T-cell (primary cell): ENCODE measurements around the gene KDM6A. TPM values are rescaled to one million over a fixed set of nuclear protein-coding genes. Genes with fewer than 3 reads are reported as not detected.
A peak's percentile ranks its signal among the peaks of the same experiment; 100 is the strongest.
"Not testable (repeated sequence)": the region's sequence is repeated elsewhere in the genome, so short reads cannot be mapped to it uniquely, and the experiment has no call there.

Source experiments
- ATAC-seq, 4 experiments: fragments of 200-7000 bp in 3 of 4; fragments of 150-1000 bp in 1 of 4; cut with Tn5 transposase; replicated peaks in 1 of 4; 1 replicate in 3 of 4; 2 replicates in 1 of 4; pipeline ENCODE4 v1.10.0; 2021; ENCODE audit warnings: moderate library complexity in 3 of 4, mild to moderate bottlenecking in 2 of 4, moderate number of reproducible peaks in 1 of 4
- CTCF ChIA-PET, 2 donors: fragments of 300-600 bp; sonication (Branson Sonifier 250); formaldehyde crosslinking; loops; one replicate each; lab custom pipeline; 2022; ENCODE audit warnings: antibody characterized with exemption in 2 of 2; lab: Charles Lee
- POLR2A ChIA-PET, 2 donors: fragments of 300-600 bp; sonication (Branson Sonifier 250); formaldehyde crosslinking; loops; one replicate each; lab custom pipeline; 2022; ENCODE audit warnings: antibody characterized with exemption in 2 of 2; lab: Charles Lee
- DNase-seq, 35 experiments: peaks; one replicate each; pipeline versions ENCODE4 v3.0.0 to v3.0.0-alpha.2; 2013 to 2023
- H3K27ac ChIP-seq: one replicate; pipeline ENCODE4 v1.5.1; 2013; ENCODE audit warnings: low read length
- H3K27me3 ChIP-seq, 2 experiments: replicated peaks in 1 of 2; 1 replicate in 1 of 2; 2 replicates in 1 of 2; pipeline versions ENCODE4 v1.6.1 to v1.7.0; 2013; ENCODE audit warnings: low read length in 1 of 2, mixed read lengths in 1 of 2; ENCODE audit not compliant: control insufficient read depth in 2 of 2, insufficient read depth in 2 of 2; ENCODE audit errors: extremely low read depth in 1 of 2
- H3K36me3 ChIP-seq, 2 donors: 1 replicate in 1 of 2; 2 replicates in 1 of 2; pipeline versions ENCODE4 v1.6.1 to v1.7.0; 2013; ENCODE audit warnings: low read length in 1 of 2; ENCODE audit not compliant: control insufficient read depth in 2 of 2, insufficient read depth in 1 of 2; ENCODE audit errors: extremely low read depth in 1 of 2
- H3K4me1 ChIP-seq, 2 experiments: 1 replicate in 1 of 2; 2 replicates in 1 of 2; pipeline versions ENCODE4 v1.6.1 to v1.7.0; 2013; ENCODE audit warnings: low read length in 2 of 2, mixed read lengths in 1 of 2; ENCODE audit not compliant: insufficient read depth in 2 of 2, control insufficient read depth in 1 of 2; ENCODE audit errors: extremely low read depth in 1 of 2
- H3K4me3 ChIP-seq, 2 donors: 1 replicate in 1 of 2; 2 replicates in 1 of 2; pipeline versions ENCODE4 v1.5.1 to v1.7.0; 2013; ENCODE audit warnings: mild to moderate bottlenecking in 2 of 2, low read length in 1 of 2, moderate library complexity in 1 of 2; ENCODE audit not compliant: control insufficient read depth in 1 of 2; ENCODE audit errors: extremely low read depth in 1 of 2
- H3K9me3 ChIP-seq: 2 replicates; pipeline ENCODE4 v1.7.0; 2013
- H3K27ac Mint-ChIP-seq, 2 donors: one replicate each; pipeline ENCODE4 v1.8.0; 2020 to 2021; ENCODE audit warnings: mild to moderate bottlenecking in 2 of 2, mixed read lengths in 2 of 2
- H3K27me3 Mint-ChIP-seq, 2 donors: one replicate each; pipeline ENCODE4 v1.8.0; 2021 to 2022; ENCODE audit warnings: mixed read lengths in 2 of 2
- H3K36me3 Mint-ChIP-seq: one replicate; pipeline ENCODE4 v1.8.0; 2021; ENCODE audit warnings: mixed read lengths
- H3K4me1 Mint-ChIP-seq, 3 donors: one replicate each; pipeline ENCODE4 v1.8.0; 2020 to 2022; ENCODE audit warnings: mixed read lengths in 3 of 3, mild to moderate bottlenecking in 1 of 3
- H3K4me3 Mint-ChIP-seq, 3 donors: one replicate each; pipeline ENCODE4 v1.8.0; 2020 to 2022; ENCODE audit warnings: mild to moderate bottlenecking in 3 of 3, mixed read lengths in 3 of 3, moderate library complexity in 3 of 3
- H3K9me3 Mint-ChIP-seq, 3 donors: one replicate each; pipeline ENCODE4 v1.8.0; 2020 to 2022; ENCODE audit warnings: mixed read lengths in 3 of 3
- WGBS: methylation state at CpG from one replicate; pipeline ENCODE4 v1.1.5; 2013; ENCODE audit warnings: missing lambda C conversion rate; ENCODE audit not compliant: insufficient coverage; 5-methylcytosine and 5-hydroxymethylcytosine counted together
- total RNA-seq, 35 experiments: library from RNA in 6 of 35; stranded (reverse) in 6 of 35; fragments of 120-200 nt in 1 of 35; gene quantifications; one replicate each; pipeline versions ENCODE4 v1.2.1 to v1.2.4 and lab custom pipeline; 2013 to 2026

Gene KDM6A
- total RNA-seq, 5 donors from 2014 or later (not counting 1 experiment from before 2014, with no cell fraction given) = 37.1 to 97.3 (median 55.7) TPM

GRCh38 chrX:44908827-44909226, 35.8 kb downstream of the KDM6A start:
- no CpG with 5 or more reads among the region's 3 CpGs for WGBS

GRCh38 chrX:44910508-44910907, 37.5 kb downstream of the KDM6A start:
- ATAC-seq, H3K9me3 Mint-ChIP-seq, H3K27me3 ChIP-seq, H3K27ac ChIP-seq, H3K36me3 Mint-ChIP-seq, H3K4me3 ChIP-seq, CTCF ChIA-PET, H3K27ac Mint-ChIP-seq, H3K27me3 Mint-ChIP-seq, H3K9me3 ChIP-seq, H3K4me3 Mint-ChIP-seq, DNase-seq, H3K36me3 ChIP-seq: not testable (repeated sequence)
- peaks cover 60 to 71% (median 65%) of the 10 kb centered on the region in 3 donors for H3K4me1 Mint-ChIP-seq
- POLR2A ChIA-PET = interaction anchor here in 1 of 2 donors (0.6 to 0.7 kb wide), 2 partner anchors 13 to 1718 kb away, joined by 3 to 4 read pairs; no protein-coding TSS in a partner anchor
- H3K4me1 ChIP-seq = peaks cover 0 to 16% of the 10 kb centered on the region in 2 experiments
- WGBS = no CpG with 5 or more reads among the region's 4 CpGs

More at GRCh38 chrX:44908827-44909226, 35.8 kb downstream of the KDM6A start:
- H3K27me3 ChIP-seq = no peaks in the 10 kb centered on the region
- peak overlapping the region in 1 of 3 donors; percentile 36 for H3K4me3 Mint-ChIP-seq
- no peak for ATAC-seq
- CTCF ChIA-PET = no interaction called here
- no peaks in the 10 kb centered on the region for H3K9me3 ChIP-seq
- H3K27ac Mint-ChIP-seq = no peak overlapping the region
- peaks cover 0 to 3% of the 10 kb centered on the region in 2 donors for H3K36me3 ChIP-seq
- H3K27ac ChIP-seq = no peak overlapping the region
- no peaks in the 10 kb centered on the region for H3K36me3 Mint-ChIP-seq
- H3K9me3 Mint-ChIP-seq = peaks cover 2 to 5% (median 2%) of the 10 kb centered on the region in 3 donors
- DNase-seq = no peak
- no peak overlapping the region for H3K4me3 ChIP-seq
- peaks cover 0 to 15% of the 10 kb centered on the region in 2 experiments for H3K4me1 ChIP-seq
- H3K4me1 Mint-ChIP-seq = peaks cover 60 to 71% (median 65%) of the 10 kb centered on the region in 3 donors
- POLR2A ChIA-PET = interaction anchor here in 1 of 2 donors (1.0 kb wide), 1 partner anchor 9 kb away, joined by 4 read pairs; no protein-coding TSS in a partner anchor
- H3K27me3 Mint-ChIP-seq = no peaks in the 10 kb centered on the region

- H3K9me3 ChIP-seq, ATAC-seq, H3K27me3 ChIP-seq, H3K9me3 Mint-ChIP-seq, H3K27me3 Mint-ChIP-seq, CTCF ChIA-PET, H3K36me3 ChIP-seq, DNase-seq, H3K4me3 ChIP-seq, H3K36me3 Mint-ChIP-seq, H3K27ac ChIP-seq, H3K27ac Mint-ChIP-seq: not testable (repeated sequence)
- 97% methylated on average over 5 of the region's 45 CpGs for WGBS
- POLR2A ChIA-PET = interaction anchor here in 1 of 2 donors (0.6 kb wide), 1 partner anchor 1717 kb away, joined by 3 read pairs; no protein-coding TSS in a partner anchor
- Mint-ChIP-seq H3K4me3 (peak overlapping the region in 1 of 3 donors; percentile 43), H3K4me1 (peaks cover 60 to 70% (median 63%) of the 10 kb centered on the region in 3 donors)
- H3K4me1 ChIP-seq = peaks cover 0 to 16% of the 10 kb centered on the region in 2 experiments
Observed at GRCh38 chrX:44911074-44911600, 38.1 kb downstream of the KDM6A start.

- WGBS = no CpG with 5 or more reads among the region's 9 CpGs
- no peak overlapping the region for H3K27ac Mint-ChIP-seq
Observed at GRCh38 chrX:44913656-44914531, 40.9 kb downstream of the KDM6A start.

GRCh38 chrX:44914532-44915198, 41.7 kb downstream of the KDM6A start:
- H3K4me1 ChIP-seq = peaks cover 0 to 5% of the 10 kb centered on the region in 2 experiments
- Mint-ChIP-seq H3K4me1 (peaks cover 49 to 67% (median 62%) of the 10 kb centered on the region in 3 donors), H3K36me3 (no peaks in the 10 kb centered on the region), H3K27me3 (no peaks in the 10 kb centered on the region), H3K9me3 (no peaks in the 10 kb centered on the region), H3K4me3 (peak overlapping the region in 1 of 3 donors; percentile 28), H3K27ac (no peak overlapping the region)
- H3K36me3 ChIP-seq = peaks cover 0 to 3% of the 10 kb centered on the region in 2 donors
- H3K27ac ChIP-seq = no peak overlapping the region
- DNase-seq (no peak), ATAC-seq (no peak)
- WGBS = no CpG with 5 or more reads among the region's 2 CpGs
- H3K27me3 ChIP-seq = no peaks in the 10 kb centered on the region
- ChIA-PET CTCF (interaction anchor here in 1 of 2 donors (0.5 to 0.6 kb wide), 2 partner anchors 18 to 100 kb away, joined by 3 to 6 read pairs; no protein-coding TSS in a partner anchor), POLR2A (interaction anchor here in 1 of 2 donors (0.6 kb wide), 1 partner anchor 32 kb away, joined by 5 read pairs; no protein-coding TSS in a partner anchor)
- H3K4me3 ChIP-seq = no peak overlapping the region
- no peaks in the 10 kb centered on the region for H3K9me3 ChIP-seq

More at GRCh38 chrX:44913656-44914531, 40.9 kb downstream of the KDM6A start:
- Histone ChIP-seq H3K27me3 (no peaks in the 10 kb centered on the region), H3K4me1 (peaks cover 0 to 4% of the 10 kb centered on the region in 2 experiments), H3K9me3 (no peaks in the 10 kb centered on the region), H3K4me3 (no peak overlapping the region), H3K36me3 (peaks cover 0 to 3% of the 10 kb centered on the region in 2 donors), H3K27ac (no peak overlapping the region)
- ATAC-seq = no peak
- no peak for DNase-seq
- Mint-ChIP-seq H3K36me3 (no peaks in the 10 kb centered on the region), H3K4me1 (peaks cover 53 to 68% (median 56%) of the 10 kb centered on the region in 3 donors), H3K4me3 (peak overlapping the region in 2 of 3 donors; percentile 3 to 16), H3K27me3 (no peaks in the 10 kb centered on the region), H3K9me3 (no peaks in the 10 kb centered on the region)
- POLR2A ChIA-PET = interaction anchor here in 1 of 2 donors (0.6 kb wide), 1 partner anchor 31 kb away, joined by 5 read pairs; no protein-coding TSS in a partner anchor
- CTCF ChIA-PET = interaction anchor here (0.5 to 0.6 kb wide), 2 partner anchors 30 to 101 kb away, joined by 3 to 6 read pairs; no protein-coding TSS in a partner anchor
